COLO829 (cell line): Measurements from ENCODE around the gene SPN.
"Not testable (repeated sequence)": the region's sequence is repeated elsewhere in the genome, so short reads cannot be mapped to it uniquely, and the experiment has no call there.

Experiments
- DNase-seq: peaks from one replicate; pipeline ENCODE4 v3.0.0; 2012; ENCODE audit warnings: low spot score

The SPN gene

GRCh38 chr16:29702269-29702668, 39.2 kb downstream of the SPN start:
- no peak for DNase-seq

DNA sequence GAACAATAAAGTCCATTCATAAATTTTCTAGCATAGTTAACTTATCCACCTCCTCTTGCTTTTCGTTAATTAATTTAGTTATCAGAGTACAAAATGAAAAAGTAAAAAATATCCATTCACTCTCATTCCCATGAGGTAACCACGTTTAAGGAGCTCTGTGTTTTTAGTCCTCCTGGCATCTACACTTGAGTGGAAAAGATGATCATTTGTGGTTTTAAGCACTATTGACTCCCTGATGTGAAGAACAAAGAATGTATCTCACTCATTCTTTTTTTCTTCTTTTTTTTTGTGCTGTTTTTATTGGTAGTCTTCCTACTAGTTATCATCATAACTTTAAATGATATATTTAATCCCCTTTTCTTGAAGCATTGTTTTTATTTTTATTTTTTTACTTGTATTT, 42.0 kb downstream of the SPN start:
- DNase-seq: peak; percentile 51

- not testable (repeated sequence) for DNase-seq
Measured at GRCh38 chr16:29707160-29707559, 44.1 kb downstream of the SPN start.

DNA sequence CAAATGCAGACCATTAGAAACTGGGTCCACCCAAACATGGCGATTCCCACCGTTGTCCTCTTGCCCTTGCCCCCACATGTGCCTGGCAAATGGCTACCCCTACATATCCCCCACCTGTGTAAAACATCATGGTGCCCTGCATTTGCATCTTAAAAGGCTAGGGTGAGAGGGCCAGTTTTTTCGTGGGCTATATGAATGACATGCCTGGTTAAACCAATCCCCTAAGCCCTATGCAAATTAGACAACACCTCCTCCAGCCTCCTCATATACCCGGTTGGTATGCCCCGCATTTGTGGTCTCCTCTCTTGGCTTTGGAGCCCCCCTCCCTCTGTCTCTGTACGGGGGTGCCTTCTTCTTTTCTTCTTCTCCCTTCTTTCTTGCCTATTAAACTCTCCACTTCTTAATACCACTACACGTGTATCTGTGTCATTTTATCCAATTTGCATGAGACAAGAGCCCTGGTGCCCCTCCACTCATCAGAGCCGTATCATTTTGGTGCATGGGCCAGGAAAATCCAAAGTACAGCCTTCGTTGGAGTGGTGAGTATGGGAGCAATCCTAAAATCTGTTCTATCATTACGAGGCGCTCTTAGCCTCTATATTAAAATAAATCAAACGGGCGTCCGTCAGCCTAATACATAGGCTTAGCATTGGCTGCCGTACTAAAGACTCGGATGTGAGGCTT, 46.0 kb downstream of the SPN start:
- DNase-seq: no peak

DNA sequence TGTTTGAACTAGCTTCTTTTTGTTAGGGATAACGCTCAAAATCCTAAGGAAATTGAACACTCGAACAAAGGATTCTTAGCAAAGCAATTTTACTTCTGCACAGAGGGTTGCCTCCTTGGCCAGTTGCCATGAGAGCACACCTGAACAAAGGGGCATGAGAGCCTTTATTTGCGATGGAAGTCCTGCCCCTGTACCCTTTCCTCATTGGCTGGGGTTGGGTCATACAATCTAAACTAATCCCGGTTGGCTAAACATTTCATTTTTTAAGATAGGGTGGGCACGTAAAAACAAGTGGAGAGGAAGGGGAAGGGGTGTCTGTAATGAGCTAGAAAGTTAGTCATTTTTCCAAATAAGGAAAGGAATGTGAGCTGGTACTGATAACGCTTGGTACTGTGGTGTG, 46.6 kb downstream of the SPN start:
- not testable (repeated sequence) for DNase-seq

DNA sequence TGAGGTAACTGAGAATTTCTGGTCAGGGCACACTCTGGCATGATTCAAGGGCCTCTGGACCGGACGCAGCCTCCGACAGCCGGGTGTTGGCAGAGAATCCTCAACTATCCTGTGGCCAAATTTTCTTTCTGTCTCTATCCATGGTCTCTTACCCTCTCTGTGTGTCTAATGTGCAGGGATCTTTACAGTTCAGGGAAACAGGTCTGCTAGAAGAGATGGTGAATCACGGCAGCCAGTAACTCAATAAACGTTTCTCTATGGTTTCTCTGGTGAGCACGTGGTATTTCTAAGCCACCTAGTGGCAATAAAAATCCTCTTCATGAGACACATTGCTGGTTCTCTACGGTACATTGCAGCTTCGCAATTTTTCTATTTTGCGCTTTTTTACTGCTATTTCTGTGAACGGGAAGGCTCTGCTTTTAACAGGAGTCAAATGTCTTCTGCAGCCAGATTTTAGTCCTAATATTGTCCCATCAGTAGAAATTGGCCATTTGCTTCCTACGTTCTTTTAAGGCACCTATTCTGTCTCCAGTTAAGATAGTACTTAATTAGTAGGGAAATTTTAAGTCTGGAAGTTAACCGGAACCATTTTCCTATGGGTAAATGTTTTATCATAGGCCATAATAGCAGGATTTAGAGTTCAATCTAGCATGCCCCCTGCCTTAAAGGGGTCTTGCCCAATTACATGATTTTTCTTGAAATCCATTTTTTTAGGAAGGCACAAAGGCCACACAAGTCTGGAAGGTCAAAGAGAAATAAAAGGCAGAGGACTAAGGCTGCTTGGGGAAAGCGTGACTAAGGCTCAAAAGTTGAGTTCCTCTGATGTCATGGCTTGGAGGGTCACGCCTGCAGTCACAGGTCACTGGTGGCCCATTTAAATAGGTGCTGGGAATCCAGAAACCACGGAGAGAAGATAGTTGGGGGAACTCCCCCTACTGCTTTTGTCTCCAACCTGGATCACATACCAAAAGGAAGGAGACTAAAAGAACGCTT, 47.5 kb downstream of the SPN start:
- peak; percentile 74 for DNase-seq

- no peak for DNase-seq
Measured at GRCh38 chr16:29712809-29713208, 49.8 kb downstream of the SPN start.

DNA sequence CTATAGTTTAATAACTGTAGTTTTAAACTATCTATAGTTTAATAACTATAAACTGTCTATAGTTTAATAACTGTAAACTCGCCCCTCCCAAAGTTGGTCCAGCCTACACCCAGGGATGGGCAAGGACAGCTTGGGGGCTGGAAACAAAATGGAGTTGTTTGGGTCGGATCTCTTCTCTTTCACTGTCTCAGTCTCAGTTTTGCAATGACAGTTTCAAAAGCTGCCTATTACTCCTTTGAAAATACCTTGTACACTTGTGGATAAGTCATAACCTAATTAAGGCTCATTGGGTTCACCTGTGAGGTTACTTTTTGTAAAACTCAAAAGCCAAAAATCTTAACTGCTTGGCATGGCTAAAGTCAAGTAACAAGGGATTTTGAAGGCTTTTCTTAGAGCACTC, 51.3 kb downstream of the SPN start:
- DNase-seq: no peak

GRCh38 chr16:29714972-29715371, 51.9 kb downstream of the SPN start:
- no peak for DNase-seq

GRCh38 chr16:29717113-29717512, 54.1 kb downstream of the SPN start:
- DNase-seq: no peak

- DNase-seq: no peak
Measured at GRCh38 chr16:29719063-29719462, 56.0 kb downstream of the SPN start.
